ENCODE results near the gene LRTM2.

DNA sequence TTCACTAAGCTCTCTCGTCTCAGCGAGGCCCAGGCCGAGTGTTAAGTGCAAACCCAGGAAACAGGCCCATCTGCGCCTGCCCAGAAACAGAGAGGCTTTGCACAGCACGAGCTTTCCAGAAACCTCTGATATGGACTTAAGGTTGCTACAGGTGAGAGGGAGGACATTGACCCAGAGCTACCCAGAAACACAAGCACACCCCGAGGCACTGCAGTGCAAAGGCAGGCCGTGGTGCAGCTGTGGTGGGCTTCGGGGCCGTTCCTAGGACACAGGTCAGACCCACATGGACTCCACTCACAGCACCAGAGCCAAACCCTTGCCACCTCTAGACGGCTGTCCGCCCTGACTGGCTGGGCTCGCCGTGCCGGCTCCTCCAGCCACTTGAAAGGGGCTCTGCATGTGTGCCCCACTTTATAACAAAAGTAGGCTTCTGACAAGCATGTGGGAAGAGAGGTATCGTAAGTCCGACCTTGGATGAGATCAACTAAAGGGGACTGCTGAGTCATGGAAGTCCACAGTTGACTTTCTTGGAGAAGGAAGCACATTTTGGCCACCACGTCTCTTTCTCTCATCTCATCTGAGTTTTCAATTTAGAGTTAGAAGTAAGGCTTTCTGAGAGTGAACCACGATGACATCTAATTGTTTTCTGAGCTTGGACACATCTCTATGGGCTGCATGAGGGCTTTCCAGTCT lies 59.9 kb downstream of the LRTM2 start:
- TF ChIP-seq TARDBP (IDR thresholded peaks at IDR 0.05) (no peak), FOXA1 (IDR thresholded peaks at IDR 0.05) (no peak), LEF1 (IDR thresholded peaks at IDR 0.05; ENCODE audit: borderline replicate concordance) (no peak), HDGF (IDR thresholded peaks at IDR 0.05; ENCODE audit: borderline replicate concordance) (no peak), FOXM1 (IDR thresholded peaks at IDR 0.05; ENCODE audit: borderline replicate concordance) (no peak), BHLHE40 (IDR thresholded peaks at IDR 0.05; ENCODE audit: borderline replicate concordance) (no peak), FOXK2 (IDR thresholded peaks at IDR 0.05) (no peak)
